Erythroblast (primary cell): Measurements from ENCODE around the gene NOS1AP.

Experiments
- DNase-seq, 2 experiments: peaks; one replicate each; lab custom pipeline; 2025; lab: John Stamatoyannopoulos, UW
- GATA1 ChIP-seq: IDR thresholded peaks from 2 replicates; pipeline ENCODE4 v1.6.1; 2011; ENCODE audit warnings: low read depth, mild to moderate bottlenecking, control low read depth, low read length, moderate library complexity
- POLR2A ChIP-seq: IDR thresholded peaks from 2 replicates; pipeline ENCODE4 v1.6.1; 2011; ENCODE audit warnings: mild to moderate bottlenecking, low read length

NOS1AP gene

DNA sequence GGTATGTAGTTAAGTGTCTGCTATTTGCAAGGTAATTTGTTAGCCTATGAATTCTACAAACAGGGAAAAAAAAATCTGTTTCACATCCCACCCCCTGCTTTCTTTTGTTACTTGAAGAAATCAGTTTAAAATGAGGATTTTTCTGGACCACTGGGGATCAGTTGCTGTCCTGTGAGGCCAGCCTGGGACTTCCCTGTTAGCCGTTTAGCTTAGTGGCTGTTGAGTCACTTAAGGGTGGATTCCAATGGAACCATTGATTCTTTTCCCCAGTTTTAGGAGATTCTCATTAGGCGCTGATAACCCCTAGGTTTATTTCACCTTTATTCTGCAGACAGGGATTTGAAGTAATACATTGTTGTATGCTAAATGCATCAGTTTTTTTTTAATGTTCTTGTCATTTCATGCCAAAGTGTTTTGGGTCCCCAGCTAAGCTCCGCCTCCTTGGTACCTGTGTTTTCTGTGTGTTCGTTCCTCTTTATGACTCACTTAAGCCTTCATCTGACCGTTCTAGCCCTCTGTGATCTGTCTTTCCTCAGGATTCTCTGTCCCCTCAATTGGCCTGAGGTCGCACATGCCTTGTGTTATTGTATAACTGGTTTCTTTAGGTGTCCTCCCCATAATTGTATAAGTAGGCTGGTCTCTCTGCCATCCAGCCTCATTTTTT lies 59.3 kb downstream of the NOS1AP start:
- DNase-seq, result no peak
- TF ChIP-seq GATA1 (no peak), POLR2A (no peak)

DNA sequence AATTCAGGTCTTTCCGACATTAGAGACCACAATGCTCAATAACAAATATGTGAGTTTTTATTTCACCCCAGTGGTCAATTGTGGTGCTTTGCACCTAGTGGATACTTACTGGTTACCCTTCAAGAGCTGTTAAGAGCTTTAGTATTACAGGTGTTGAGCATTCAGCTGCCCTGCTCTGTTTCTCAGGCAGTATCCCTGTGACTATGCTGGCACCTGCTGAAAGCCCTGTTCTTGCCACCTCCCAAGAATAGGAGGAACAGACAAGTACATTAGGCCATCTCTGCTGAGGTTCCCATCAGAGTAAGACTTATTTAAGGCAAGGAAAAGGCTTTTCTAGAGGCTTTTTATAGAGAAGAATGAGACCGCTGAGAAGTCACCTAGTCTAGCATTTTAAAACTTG lies 60.8 kb downstream of the NOS1AP start:
- DNase-seq, result no peak
- TF ChIP-seq GATA1, result no peak
- TF ChIP-seq POLR2A, result no peak

DNA sequence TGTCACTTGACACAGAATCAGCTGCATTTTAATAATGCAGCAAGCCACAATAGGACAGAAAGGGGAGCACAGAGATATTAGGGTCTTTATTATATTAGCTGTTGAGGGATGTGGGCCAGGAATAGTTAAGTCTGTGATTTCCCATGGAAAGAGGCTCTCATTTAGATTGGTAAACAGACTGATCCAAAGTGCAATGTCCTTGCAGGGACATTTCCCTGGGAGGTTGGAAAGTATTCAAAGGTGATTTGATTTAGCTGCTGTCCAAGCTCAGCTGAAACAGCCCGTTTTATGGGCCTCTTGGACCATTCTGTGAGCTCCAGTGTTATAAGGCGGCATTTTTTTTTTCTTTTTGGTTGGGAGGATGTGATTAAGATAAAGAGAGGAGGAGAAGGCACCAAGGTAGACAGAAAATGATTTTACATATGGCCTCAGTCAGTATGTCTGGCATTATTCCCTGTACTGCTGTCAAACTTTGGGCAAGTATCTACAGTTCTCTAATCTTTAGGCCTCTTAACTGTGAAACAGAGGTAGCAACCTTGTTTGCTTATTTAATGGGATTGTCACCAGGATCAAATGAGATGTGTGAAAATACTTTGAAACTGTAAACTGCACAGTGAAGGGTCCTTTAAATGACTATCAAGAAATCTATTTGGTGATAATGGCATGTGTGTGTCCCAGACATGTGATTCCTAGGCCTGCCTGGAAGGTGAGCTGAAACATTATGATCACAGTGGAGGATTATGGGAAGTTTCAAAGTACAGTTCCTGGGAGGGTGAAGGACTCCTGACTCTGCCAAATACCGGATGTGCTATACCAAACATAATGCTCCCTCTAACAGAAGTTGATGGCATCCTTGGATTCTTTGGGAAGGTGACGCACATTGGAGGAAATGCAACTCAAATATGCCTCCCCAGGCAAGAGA lies 62.2 kb downstream of the NOS1AP start:
- DNase-seq, result no peak
- no peak for TF ChIP-seq GATA1
- TF ChIP-seq POLR2A, result no peak

DNA sequence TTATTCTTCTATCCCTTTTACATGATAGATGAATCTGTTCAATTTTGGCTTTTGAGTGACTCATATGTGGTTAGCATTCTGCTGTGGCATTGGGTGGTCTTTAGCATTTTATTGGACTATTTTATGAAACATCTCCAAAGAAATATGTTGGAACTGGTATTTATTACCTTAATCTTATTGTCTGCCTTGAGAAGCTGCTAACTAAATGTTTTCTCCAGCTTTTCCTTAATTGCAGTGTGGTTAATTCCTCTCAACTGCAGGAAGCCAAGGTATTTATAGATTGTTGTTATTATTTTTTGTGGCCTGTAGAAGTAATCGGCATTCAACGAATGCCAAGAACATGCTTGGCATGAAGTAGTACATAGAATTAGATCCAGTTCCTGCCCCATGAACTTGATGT lies 64.1 kb downstream of the NOS1AP start:
- no peak for DNase-seq
- TF ChIP-seq GATA1 (no peak), POLR2A (no peak)

DNA sequence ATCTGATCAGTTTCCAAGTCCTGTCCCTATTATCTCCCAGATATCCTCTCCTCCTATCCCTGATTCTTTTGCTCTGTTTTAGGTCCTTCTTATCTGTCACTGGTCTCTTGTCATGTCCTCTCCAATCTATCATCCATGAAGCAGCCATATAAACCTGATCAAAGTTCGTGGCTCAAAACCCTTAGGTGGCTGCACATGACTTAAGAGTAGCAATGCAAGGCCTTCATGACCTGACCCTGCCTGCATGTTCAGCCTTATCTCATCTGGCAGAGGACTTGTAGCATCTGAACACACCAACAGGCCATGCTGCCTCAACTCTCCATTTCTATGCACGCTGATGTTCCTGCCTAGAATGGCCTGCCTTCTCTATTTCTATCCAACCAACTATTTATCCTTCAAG lies 65.2 kb downstream of the NOS1AP start:
- DNase-seq, result peak; percentile 12 to 48
- no peak for TF ChIP-seq POLR2A
- no peak for TF ChIP-seq GATA1

DNA sequence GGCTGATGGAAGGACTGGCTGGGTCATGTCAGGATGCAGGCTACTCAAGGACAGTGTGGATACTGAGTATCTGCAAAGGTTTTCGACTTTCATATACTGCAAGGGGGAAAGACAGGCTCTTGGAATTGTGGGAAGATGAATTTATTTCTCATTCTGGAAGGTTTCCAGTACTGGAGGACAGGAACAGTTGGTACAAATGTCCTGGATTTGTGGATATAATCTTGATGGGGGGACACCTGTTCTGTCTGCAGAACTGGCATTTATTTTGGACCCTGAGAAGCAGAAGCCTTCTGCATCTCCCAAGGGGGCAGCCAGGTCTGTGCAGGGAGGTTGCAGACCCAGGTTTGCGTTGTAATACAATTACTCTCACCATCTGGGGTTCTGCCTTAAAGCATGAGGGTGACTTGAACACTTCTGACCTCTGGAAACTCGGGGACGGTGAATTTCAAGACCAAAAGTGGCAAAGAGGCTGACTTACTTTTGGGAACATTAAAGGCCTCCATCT lies 65.8 kb downstream of the NOS1AP start:
- no peak for DNase-seq
- no peak for TF ChIP-seq GATA1
- TF ChIP-seq POLR2A, result no peak

DNA sequence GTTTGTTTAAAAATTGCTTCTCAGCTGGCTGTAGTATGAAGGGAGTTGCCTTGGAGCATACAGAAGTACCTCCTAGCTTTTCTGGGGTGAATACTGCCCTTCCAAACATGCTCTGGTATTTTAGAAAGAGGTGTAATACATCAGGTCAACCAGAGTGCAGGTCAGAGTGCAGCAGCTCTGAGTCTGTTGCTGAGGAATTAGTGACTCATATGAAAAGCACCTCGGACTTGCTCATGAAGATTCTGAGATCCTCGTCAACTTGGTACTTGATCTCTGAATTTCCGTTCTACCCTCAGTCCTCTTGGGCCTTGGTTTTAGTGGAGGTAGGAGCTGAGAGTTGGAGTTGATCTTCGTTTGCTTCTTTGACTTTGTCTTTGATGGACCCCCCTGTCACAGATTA lies 67.3 kb downstream of the NOS1AP start:
- no peak for DNase-seq
- TF ChIP-seq POLR2A, result no peak
- no peak for TF ChIP-seq GATA1

DNA sequence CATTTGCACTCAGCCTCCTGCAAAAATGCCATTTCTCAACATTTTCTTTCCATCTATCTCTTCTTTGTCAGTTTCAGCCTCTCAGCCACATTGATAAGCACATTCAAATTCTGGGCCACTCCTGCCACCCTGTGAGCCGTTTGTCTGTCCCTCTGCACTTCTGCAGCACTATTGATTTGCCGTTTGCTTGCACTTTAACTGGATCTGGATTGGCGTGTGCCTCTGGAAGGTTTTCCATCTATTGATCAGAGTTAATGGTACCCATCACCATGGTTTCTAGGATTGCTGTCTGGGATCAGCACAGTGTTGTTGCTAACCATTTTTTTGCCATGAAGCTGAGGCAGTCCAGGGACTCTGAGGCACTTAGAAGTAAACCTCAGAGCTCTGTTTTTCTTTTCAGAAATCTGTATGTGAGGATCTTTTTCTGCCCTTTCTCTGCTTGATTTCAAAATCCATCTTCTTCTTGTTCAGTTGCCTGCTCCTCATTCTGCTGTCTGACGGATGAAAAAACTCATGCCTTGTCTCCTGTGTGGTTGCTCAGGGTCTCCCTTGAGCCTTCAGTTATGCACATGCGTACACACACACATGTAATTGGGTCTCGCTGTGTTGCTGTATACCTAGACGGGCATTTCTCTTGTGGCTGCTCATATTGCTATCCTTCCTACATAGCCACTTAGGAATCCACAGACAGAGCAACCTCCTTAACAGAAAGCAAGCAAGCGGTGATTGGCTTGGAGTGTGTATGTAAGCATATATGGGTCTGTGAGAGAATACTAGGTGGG lies 67.9 kb downstream of the NOS1AP start:
- no peak for TF ChIP-seq POLR2A
- TF ChIP-seq GATA1, result no peak
- DNase-seq, result peak; percentile 14 to 49

DNA sequence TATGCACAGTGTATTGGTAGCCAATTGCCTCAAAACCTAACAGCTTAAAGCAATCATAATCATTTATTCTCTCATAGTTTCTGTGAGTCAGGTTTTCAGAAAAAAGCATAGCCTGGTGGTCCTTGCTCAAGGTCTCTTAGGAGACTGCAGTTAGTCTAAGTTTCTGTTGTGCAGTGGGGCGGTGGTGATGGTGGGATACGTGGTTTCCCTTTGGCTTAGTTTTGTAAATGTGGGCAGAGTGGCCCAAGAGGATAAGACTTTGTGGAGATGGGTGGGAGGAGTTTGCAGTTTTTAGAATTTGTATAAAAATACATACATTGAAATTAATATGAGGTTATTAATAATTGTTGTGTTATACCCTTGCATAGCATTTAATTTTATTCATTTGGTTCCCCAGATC lies 68.6 kb downstream of the NOS1AP start:
- no peak for TF ChIP-seq GATA1
- no peak for TF ChIP-seq POLR2A
- no peak for DNase-seq

DNA sequence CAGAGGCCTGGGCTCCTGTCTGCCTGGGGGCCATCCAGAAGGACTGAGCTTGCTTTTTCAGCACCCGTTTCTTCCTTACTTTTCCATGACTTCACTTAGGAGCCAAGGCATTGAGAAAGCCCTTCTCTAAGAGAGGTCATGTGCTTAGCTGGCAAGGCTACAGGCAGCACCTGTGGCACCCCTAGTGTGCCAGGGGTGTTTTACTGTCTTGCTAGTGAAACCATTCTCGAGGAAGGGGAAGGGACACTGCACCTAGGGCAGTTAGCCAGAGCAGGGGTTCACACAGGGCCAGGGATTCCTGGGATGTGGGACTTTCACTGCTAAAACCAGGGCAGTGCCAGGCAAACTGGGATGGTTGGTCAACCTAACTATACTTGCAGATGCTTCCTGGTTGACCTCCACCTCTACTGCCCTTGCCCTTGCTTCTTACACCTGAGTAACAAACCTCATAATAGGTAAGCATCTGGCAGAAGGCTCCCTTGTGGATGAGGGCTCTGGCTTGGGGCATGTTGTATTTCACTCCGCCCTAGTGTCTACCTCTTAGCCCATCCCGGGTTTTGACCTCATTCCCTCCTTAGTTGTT lies 69.2 kb downstream of the NOS1AP start:
- no peak for DNase-seq
- TF ChIP-seq POLR2A (no peak), GATA1 (no peak)

DNA sequence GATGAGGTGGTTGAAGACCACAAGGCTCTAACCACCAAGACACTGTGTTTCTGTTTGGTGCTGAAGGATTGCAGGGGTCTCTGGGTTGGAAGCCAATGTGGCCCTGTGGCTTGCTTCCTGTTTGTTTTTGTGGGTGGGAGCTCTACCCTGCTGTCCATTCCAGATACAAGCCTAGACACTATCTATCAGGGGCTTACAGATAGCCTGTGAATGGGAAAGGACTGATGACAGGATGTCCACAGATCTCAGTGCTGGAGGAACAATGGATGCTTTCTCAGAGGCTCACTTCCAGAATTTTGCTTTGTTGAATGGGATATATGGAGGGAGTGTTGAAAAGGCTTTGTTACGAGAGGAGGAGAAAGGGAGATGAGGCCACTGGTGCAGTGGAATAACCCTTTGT lies 69.7 kb downstream of the NOS1AP start:
- no peak for TF ChIP-seq POLR2A
- no peak for TF ChIP-seq GATA1
- no peak for DNase-seq

DNA sequence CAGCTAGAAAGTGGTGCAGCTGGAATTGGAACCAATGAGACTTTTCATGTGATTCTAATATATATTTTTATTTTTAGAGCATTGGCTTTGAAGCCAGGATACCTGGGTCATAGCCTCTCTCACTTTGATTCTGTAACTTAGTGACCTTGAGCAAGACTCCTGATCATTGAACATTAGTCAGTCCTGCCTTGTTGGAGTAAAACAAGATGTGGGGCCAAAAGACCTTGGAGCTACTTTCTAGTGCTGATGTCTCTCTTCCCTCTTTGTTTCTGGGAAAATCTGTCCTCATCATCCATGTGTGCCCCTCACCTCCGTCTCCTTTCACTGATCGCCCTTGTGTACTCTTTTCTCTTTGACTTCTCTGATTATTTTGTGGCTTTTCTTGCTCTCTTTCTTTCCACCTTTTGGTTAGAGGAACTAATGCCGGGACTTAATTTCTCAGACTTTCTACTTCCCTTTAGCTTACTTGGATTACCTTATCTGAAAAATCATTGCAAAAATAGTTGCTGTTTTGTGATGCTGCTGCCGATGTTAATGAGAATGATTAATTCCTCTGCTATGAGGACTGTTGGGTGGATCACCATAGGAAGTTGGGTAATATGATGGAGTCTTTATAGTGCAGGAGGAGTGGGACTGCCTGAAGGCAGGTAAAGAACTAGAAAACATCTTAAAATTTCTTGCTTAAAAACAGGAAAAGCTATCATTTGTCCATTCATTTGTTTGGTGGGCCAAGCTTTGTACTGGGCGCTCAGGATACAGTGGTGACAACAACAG lies 72.0 kb downstream of the NOS1AP start:
- TF ChIP-seq GATA1, result no peak
- no peak for TF ChIP-seq POLR2A
- DNase-seq, result no peak
